Ovary (tissue), 3 donors: ENCODE data around the gene EPC2.

Experiments used
- EP300 ChIP-seq: sonication (generic); formaldehyde crosslinking; IDR thresholded peaks from one replicate; pipeline ENCODE4 v1.6.1; 2017; ENCODE audit warnings: antibody characterized with exemption
- POLR2A ChIP-seq: fragments of 450-650 bp; IDR thresholded peaks from one replicate; pipeline ENCODE4 v1.6.1; 2017; ENCODE audit warnings: antibody characterized with exemption, mild to moderate bottlenecking, moderate library complexity
- TF ChIP-seq, protein P1 (sequence below), 3 donors: fragments of 450-650 bp in 2 of 3; fragments of 200-600 bp in 1 of 3; IDR thresholded peaks; one replicate each; pipeline versions ENCODE4 v1.5.1 to v1.8.0; 2016 to 2022; ENCODE audit warnings: antibody characterized with exemption in 3 of 3, mild to moderate bottlenecking in 1 of 3
- donor health status: DM: no; HTN: no; CAD: no.

GRCh38 chr2:148699830-148700229, 55.3 kb downstream of the EPC2 start:
- TF ChIP-seq, protein P1, sequence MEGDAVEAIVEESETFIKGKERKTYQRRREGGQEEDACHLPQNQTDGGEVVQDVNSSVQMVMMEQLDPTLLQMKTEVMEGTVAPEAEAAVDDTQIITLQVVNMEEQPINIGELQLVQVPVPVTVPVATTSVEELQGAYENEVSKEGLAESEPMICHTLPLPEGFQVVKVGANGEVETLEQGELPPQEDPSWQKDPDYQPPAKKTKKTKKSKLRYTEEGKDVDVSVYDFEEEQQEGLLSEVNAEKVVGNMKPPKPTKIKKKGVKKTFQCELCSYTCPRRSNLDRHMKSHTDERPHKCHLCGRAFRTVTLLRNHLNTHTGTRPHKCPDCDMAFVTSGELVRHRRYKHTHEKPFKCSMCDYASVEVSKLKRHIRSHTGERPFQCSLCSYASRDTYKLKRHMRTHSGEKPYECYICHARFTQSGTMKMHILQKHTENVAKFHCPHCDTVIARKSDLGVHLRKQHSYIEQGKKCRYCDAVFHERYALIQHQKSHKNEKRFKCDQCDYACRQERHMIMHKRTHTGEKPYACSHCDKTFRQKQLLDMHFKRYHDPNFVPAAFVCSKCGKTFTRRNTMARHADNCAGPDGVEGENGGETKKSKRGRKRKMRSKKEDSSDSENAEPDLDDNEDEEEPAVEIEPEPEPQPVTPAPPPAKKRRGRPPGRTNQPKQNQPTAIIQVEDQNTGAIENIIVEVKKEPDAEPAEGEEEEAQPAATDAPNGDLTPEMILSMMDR (IDR thresholded peaks at IDR 0.05): no peak
- TF ChIP-seq POLR2A: no peak
- no peak for TF ChIP-seq EP300
